Astrocyte of the spinal cord (primary cell): ENCODE data around the gene CYYR1.
A peak's percentile ranks its signal among the peaks of the same experiment; 100 is the strongest.
"Not testable (repeated sequence)": the region's sequence is repeated elsewhere in the genome, so short reads cannot be mapped to it uniquely, and the experiment has no call there.

Source experiments
- DNase-seq: peaks from one replicate; pipeline ENCODE4 v3.0.0; 2011; ENCODE audit warnings: low read depth, low spot score
- H3K4me3 ChIP-seq: 2 replicates; pipeline ENCODE4 v1.5.1; 2011; ENCODE audit warnings: low read depth, mild to moderate bottlenecking, low read length, moderate library complexity
- CTCF ChIP-seq: IDR thresholded peaks from 2 replicates; pipeline ENCODE4 v1.5.1; 2012; ENCODE audit warnings: low read depth, mild to moderate bottlenecking, low read length, inconsistent platforms
- in situ Hi-C: cut with HindIII; loops from 2 replicates; pipeline ENCODE4 v1.10.0; 2017; ENCODE audit warnings: low sequenced_read_pairs

The CYYR1 gene

GRCh38 chr21:26470351-26471098 lies 102.6 kb downstream of the CYYR1 start:
- no peak for DNase-seq
- in situ Hi-C loops, result no loop called here
- no peak overlapping the region for H3K4me3 ChIP-seq
- no peak for TF ChIP-seq CTCF

GRCh38 chr21:26469789-26470188 lies 103.3 kb downstream of the CYYR1 start:
- TF ChIP-seq CTCF, result no peak
- in situ Hi-C loops, result no loop called here
- peak; percentile 71 for DNase-seq
- no peak overlapping the region for H3K4me3 ChIP-seq

GRCh38 chr21:26465916-26466315 lies 107.2 kb downstream of the CYYR1 start:
- DNase-seq, result no peak
- in situ Hi-C loops, result no loop called here
- H3K4me3 ChIP-seq, result no peak overlapping the region
- TF ChIP-seq CTCF, result no peak

GRCh38 chr21:26461500-26461899 lies 111.6 kb downstream of the CYYR1 start:
- TF ChIP-seq CTCF, result no peak
- H3K4me3 ChIP-seq, result no peak overlapping the region
- no peak for DNase-seq
- in situ Hi-C loops, result no loop called here

- H3K4me3 ChIP-seq, result no peak overlapping the region
- in situ Hi-C loops, result no loop called here
- TF ChIP-seq CTCF, result no peak
- no peak for DNase-seq
These were observed 112.5 kb downstream of the CYYR1 start for GRCh38 chr21:26460621-26461020.

- H3K4me3 ChIP-seq, in situ Hi-C loops, DNase-seq: not testable (repeated sequence)
These were observed 114.2 kb downstream of the CYYR1 start for GRCh38 chr21:26458854-26459253.

- in situ Hi-C loops, result no loop called here
- DNase-seq, result no peak
- H3K4me3 ChIP-seq, result no peak overlapping the region
- no peak for TF ChIP-seq CTCF
These were observed 115.3 kb downstream of the CYYR1 start for GRCh38 chr21:26457817-26458216.
